IgD-negative memory B cell (primary cell): ENCODE data around the gene TP53I3. TPM values are rescaled to one million over a fixed set of nuclear protein-coding genes. Genes with fewer than 3 reads are reported as not detected.

ENCODE experiments used
- H3K27ac Mint-ChIP-seq, 3 donors: one replicate each; pipeline ENCODE4 v1.8.0; 2020 to 2022; ENCODE audit warnings: mild to moderate bottlenecking in 3 of 3, mixed read lengths in 3 of 3, moderate library complexity in 1 of 3
- H3K27me3 Mint-ChIP-seq: one replicate; pipeline ENCODE4 v1.8.0; 2021; ENCODE audit warnings: mixed read lengths
- H3K36me3 Mint-ChIP-seq: one replicate; pipeline ENCODE4 v1.8.0; 2020; ENCODE audit warnings: mild to moderate bottlenecking, mixed read lengths
- H3K4me1 Mint-ChIP-seq, 3 donors: one replicate each; pipeline ENCODE4 v1.8.0; 2020 to 2022; ENCODE audit warnings: mixed read lengths in 3 of 3, mild to moderate bottlenecking in 1 of 3
- H3K4me3 Mint-ChIP-seq, 4 donors: one replicate each; pipeline ENCODE4 v1.8.0; 2020 to 2022; ENCODE audit warnings: mild to moderate bottlenecking in 4 of 4, mixed read lengths in 4 of 4, moderate library complexity in 3 of 4
- H3K9me3 Mint-ChIP-seq, 3 donors: one replicate each; pipeline ENCODE4 v1.8.0; 2020 to 2021; ENCODE audit warnings: mixed read lengths in 3 of 3, mild to moderate bottlenecking in 1 of 3
- polyA plus RNA-seq: library from polyadenylated mRNA; unstranded; fragments of 300-500 nt; fragmentation: Illumina TruSeq; gene quantifications from one replicate; pipeline ENCODE4 v1.2.3, GENCODE V29; 2021

TP53I3 gene
- polyA plus RNA-seq, 1 donor from 2014 or later = 4.1 TPM

GRCh38 chr2:24082787-24083566, 1.7 kb downstream of the TP53I3 start:
- H3K27ac Mint-ChIP-seq = peak overlapping the region; percentile 89 to 95 (median 93)
- no peaks in the 10 kb centered on the region for H3K27me3 Mint-ChIP-seq
- H3K36me3 Mint-ChIP-seq = peaks cover 7% of the 10 kb centered on the region
- H3K4me1 Mint-ChIP-seq = peaks cover 9 to 17% (median 14%) of the 10 kb centered on the region in 3 donors
- H3K4me3 Mint-ChIP-seq = peak overlapping the region; percentile 92 to 100 (median 96)
- H3K9me3 Mint-ChIP-seq = no peaks in the 10 kb centered on the region

- Mint-ChIP-seq H3K27ac (no peak overlapping the region), H3K36me3 (peaks cover 5% of the 10 kb centered on the region), H3K4me1 (peaks cover 20 to 24% (median 22%) of the 10 kb centered on the region in 3 donors), H3K27me3 (no peaks in the 10 kb centered on the region), H3K4me3 (no peak overlapping the region), H3K9me3 (no peaks in the 10 kb centered on the region)
These were observed 3.9 kb downstream of the TP53I3 start for GRCh38 chr2:24080701-24081100.

GRCh38 chr2:24077879-24078278, 6.8 kb downstream of the TP53I3 start:
- peaks cover 6% of the 10 kb centered on the region for H3K36me3 Mint-ChIP-seq
- peak overlapping the region in 2 of 3 donors; percentile 81 to 90 for H3K27ac Mint-ChIP-seq
- peaks cover 15 to 21% (median 20%) of the 10 kb centered on the region in 3 donors for H3K4me1 Mint-ChIP-seq
- H3K4me3 Mint-ChIP-seq = peak overlapping the region; percentile 94 to 100 (median 99)
- H3K27me3 Mint-ChIP-seq = no peaks in the 10 kb centered on the region
- no peaks in the 10 kb centered on the region for H3K9me3 Mint-ChIP-seq

GRCh38 chr2:24077535-24077877, 7.1 kb downstream of the TP53I3 start:
- Mint-ChIP-seq H3K4me3 (peak overlapping the region; percentile 94 to 100 (median 99)), H3K4me1 (peaks cover 15 to 22% (median 20%) of the 10 kb centered on the region in 3 donors), H3K36me3 (peaks cover 6% of the 10 kb centered on the region), H3K27ac (peak overlapping the region; percentile 81 to 92 (median 90)), H3K9me3 (no peaks in the 10 kb centered on the region), H3K27me3 (no peaks in the 10 kb centered on the region)

- Mint-ChIP-seq H3K27ac (peak overlapping the region; percentile 81 to 99 (median 92)), H3K27me3 (no peaks in the 10 kb centered on the region), H3K4me1 (peaks cover 15 to 22% (median 20%) of the 10 kb centered on the region in 3 donors), H3K9me3 (no peaks in the 10 kb centered on the region), H3K4me3 (peak overlapping the region; percentile 94 to 100 (median 99)), H3K36me3 (peaks cover 3% of the 10 kb centered on the region)
These were observed 7.6 kb downstream of the TP53I3 start for GRCh38 chr2:24076849-24077534.

- Mint-ChIP-seq H3K4me3 (peak within 1 kb of the TSS; percentile 94 to 100 (median 99)), H3K4me1 (peaks cover 15 to 22% (median 20%) of the 10 kb centered on the region in 3 donors), H3K27me3 (no peaks in the 10 kb centered on the region), H3K9me3 (no peaks in the 10 kb centered on the region), H3K36me3 (peaks cover 2% of the 10 kb centered on the region), H3K27ac (peak within 1 kb of the TSS; percentile 81 to 99 (median 92))
These were observed 8.5 kb downstream of the TP53I3 start, which contains the start of gene SF3B6 for GRCh38 chr2:24075915-24076848. Gene SF3B6, minus strand, starts transcription at chr2:24076326. Its CDS starts 97 bp downstream, at chr2:24076229.

- Mint-ChIP-seq H3K27ac (peak overlapping the region; percentile 81 to 99 (median 92)), H3K4me3 (peak overlapping the region; percentile 94 to 100 (median 99)), H3K4me1 (peaks cover 15 to 24% (median 20%) of the 10 kb centered on the region in 3 donors), H3K27me3 (no peaks in the 10 kb centered on the region), H3K36me3 (peaks cover 2% of the 10 kb centered on the region), H3K9me3 (no peaks in the 10 kb centered on the region)
These were observed 9.4 kb downstream of the TP53I3 start for GRCh38 chr2:24075259-24075658.

- peaks cover 10 to 24% (median 18%) of the 10 kb centered on the region in 3 donors for H3K4me1 Mint-ChIP-seq
- peak overlapping the region in 1 of 4 donors; percentile 94 for H3K4me3 Mint-ChIP-seq
These were observed 10.8 kb downstream of the TP53I3 start for GRCh38 chr2:24073816-24074215.

GRCh38 chr2:24072259-24072658, 12.4 kb downstream of the TP53I3 start:
- Mint-ChIP-seq H3K36me3 (peaks cover 2% of the 10 kb centered on the region), H3K4me3 (peak overlapping the region in 1 of 4 donors; percentile 79), H3K4me1 (peaks cover 5 to 18% (median 11%) of the 10 kb centered on the region in 3 donors), H3K9me3 (no peaks in the 10 kb centered on the region), H3K27me3 (no peaks in the 10 kb centered on the region), H3K27ac (no peak overlapping the region)

More at GRCh38 chr2:24073816-24074215, 10.8 kb downstream of the TP53I3 start:
- H3K27me3 Mint-ChIP-seq = no peaks in the 10 kb centered on the region
- no peak overlapping the region for H3K27ac Mint-ChIP-seq
- H3K36me3 Mint-ChIP-seq = peaks cover 2% of the 10 kb centered on the region
- H3K9me3 Mint-ChIP-seq = no peaks in the 10 kb centered on the region

GRCh38 chr2:24065341-24065740, 19.3 kb downstream of the TP53I3 start:
- H3K4me1 Mint-ChIP-seq = no peaks in the 10 kb centered on the region
- H3K27me3 Mint-ChIP-seq = no peaks in the 10 kb centered on the region
- H3K36me3 Mint-ChIP-seq = peaks cover 4% of the 10 kb centered on the region

GRCh38 chr2:24058564-24059271, 25.9 kb downstream of the TP53I3 start:
- H3K4me3 Mint-ChIP-seq = no peak overlapping the region
- H3K9me3 Mint-ChIP-seq = no peaks in the 10 kb centered on the region
- H3K4me1 Mint-ChIP-seq = no peaks in the 10 kb centered on the region
- H3K27ac Mint-ChIP-seq = no peak overlapping the region
- peaks cover 1% of the 10 kb centered on the region for H3K36me3 Mint-ChIP-seq
- H3K27me3 Mint-ChIP-seq = no peaks in the 10 kb centered on the region

More at GRCh38 chr2:24065341-24065740, 19.3 kb downstream of the TP53I3 start:
- Mint-ChIP-seq H3K27ac (no peak overlapping the region), H3K9me3 (no peaks in the 10 kb centered on the region), H3K4me3 (no peak overlapping the region)

- Mint-ChIP-seq H3K4me3 (no peak overlapping the region), H3K27me3 (no peaks in the 10 kb centered on the region), H3K4me1 (no peaks in the 10 kb centered on the region), H3K9me3 (no peaks in the 10 kb centered on the region), H3K27ac (no peak overlapping the region), H3K36me3 (peaks cover 1% of the 10 kb centered on the region)
These were observed 28.9 kb downstream of the TP53I3 start for GRCh38 chr2:24055750-24056149.

GRCh38 chr2:24054366-24055010, 30.1 kb downstream of the TP53I3 start:
- Mint-ChIP-seq H3K4me3 (no peak overlapping the region), H3K4me1 (no peaks in the 10 kb centered on the region), H3K36me3 (no peaks in the 10 kb centered on the region), H3K27ac (peak overlapping the region in 2 of 3 donors; percentile 41 to 64), H3K9me3 (no peaks in the 10 kb centered on the region), H3K27me3 (no peaks in the 10 kb centered on the region)
